SK-N-SH (cell line): Measurements from ENCODE around the gene LINGO3.

Experiments
- CTCF ChIP-seq: fragments of 200-600 bp; sonication (generic); IDR thresholded peaks from 2 replicates; pipeline ENCODE4 v1.6.1; 2017; ENCODE audit warnings: antibody characterized with exemption, mild to moderate bottlenecking, moderate library complexity
- POLR2AphosphoS5 ChIP-seq: IDR thresholded peaks from 2 replicates; pipeline ENCODE4 v1.6.1; 2012; ENCODE audit warnings: low read depth, low read length
- TAF1 ChIP-seq: IDR thresholded peaks from 2 replicates; pipeline ENCODE4 v1.6.1; 2012; ENCODE audit warnings: low read depth, mild to moderate bottlenecking, low read length, moderate library complexity, borderline replicate concordance
- USF1 ChIP-seq: IDR thresholded peaks from 2 replicates; pipeline ENCODE4 v1.4.0; 2012; ENCODE audit warnings: low read depth, borderline replicate concordance
- USF2 ChIP-seq: fragments of 150-350 bp; IDR thresholded peaks from 2 replicates; pipeline ENCODE4 v1.6.1; 2017; ENCODE audit warnings: antibody characterized with exemption, low read length, low read depth, borderline replicate concordance

- TF ChIP-seq USF1 = no peak
- TF ChIP-seq CTCF = no peak
- TF ChIP-seq TAF1 = no peak
- TF ChIP-seq POLR2AphosphoS5 = no peak
- no peak for TF ChIP-seq USF2
Observed at GRCh38 chr19:2271234-2272103, 36.5 kb downstream of the LINGO3 start.
